HG03342 (cell line): Measurements from ENCODE around the gene ASB2.

Experiments used
- ATAC-seq: cut with Tn5 transposase; IDR thresholded peaks from one replicate; pipeline ENCODE4 v1.9.1; 2021; ENCODE audit warnings: mild to moderate bottlenecking, moderate library complexity; ENCODE audit not compliant: unreplicated experiment

Gene ASB2

DNA sequence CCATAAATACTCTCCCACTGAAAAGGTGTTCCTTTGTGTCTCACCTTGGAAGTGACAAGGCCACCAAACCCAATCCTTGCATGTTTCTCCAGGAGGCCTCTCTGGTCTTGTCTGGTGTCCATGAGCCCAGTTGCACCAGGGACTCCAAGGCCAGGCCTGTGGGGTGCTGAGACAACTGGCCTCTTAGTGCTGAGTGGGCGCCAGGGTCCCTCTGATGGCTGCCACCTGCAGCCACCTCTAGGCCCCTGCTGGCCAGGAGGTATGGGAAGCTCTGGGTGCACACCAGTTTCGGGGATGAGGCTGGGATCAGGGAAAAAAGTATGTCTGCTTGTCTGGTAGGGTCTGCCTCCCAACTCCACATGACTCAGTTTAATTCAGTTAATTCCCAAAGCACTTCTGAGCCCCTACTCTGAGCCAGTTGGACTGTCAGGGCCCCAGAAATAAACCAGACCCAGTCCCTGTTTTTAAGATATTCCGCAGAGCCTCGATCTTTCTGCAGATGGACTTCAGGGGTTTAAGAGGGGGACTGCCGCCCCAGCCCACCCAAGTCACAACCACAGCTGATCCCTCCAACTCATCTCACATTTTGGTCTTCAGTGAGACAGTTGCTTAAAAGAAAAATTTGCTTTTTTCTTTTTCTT, 64.3 kb downstream of the ASB2 start:
- no peak for ATAC-seq

GRCh38 chr14:93909429-93910128, 66.8 kb downstream of the ASB2 start:
- ATAC-seq: no peak

GRCh38 chr14:93906341-93907329, 69.7 kb downstream of the ASB2 start:
- peak; percentile 82 for ATAC-seq

GRCh38 chr14:93905623-93906022, 70.7 kb downstream of the ASB2 start:
- no peak for ATAC-seq

- no peak for ATAC-seq
Measured at GRCh38 chr14:93903342-93904184, 72.8 kb downstream of the ASB2 start.

DNA sequence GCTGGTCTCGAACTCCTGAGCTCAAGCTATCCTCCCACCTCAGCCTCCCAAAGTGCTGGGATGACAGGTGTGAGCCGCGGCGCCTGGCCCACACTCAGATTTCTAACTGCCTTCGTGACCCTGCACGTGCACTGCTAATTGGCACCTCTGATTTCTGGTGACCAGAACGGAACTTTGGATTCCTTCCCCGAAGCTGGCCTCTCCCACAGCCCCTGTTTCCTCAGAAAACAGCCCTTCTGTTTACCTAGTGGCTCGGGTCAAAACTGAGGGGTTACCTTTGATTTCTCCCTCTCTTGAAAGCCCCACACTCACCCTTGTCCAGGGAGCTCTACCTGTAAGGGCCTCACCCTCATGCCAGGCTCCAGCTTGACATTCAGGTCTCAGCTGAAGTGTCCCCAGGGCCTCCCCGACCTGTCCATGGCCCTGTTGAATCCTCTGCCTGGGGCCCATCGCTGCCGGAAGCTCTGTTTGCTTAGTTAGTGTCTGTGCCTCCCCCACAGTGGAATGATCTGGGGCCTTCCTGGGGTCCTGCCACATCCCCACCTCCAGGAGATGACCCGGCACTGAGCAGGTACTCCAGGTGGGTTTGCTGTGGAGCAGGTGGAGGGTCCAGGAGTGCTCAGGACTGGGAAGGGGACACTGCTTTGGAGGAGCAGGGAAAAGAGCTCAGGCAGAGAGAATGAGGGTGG, 73.6 kb downstream of the ASB2 start:
- no peak for ATAC-seq

- no peak for ATAC-seq
Measured at GRCh38 chr14:93901813-93902212, 74.6 kb downstream of the ASB2 start.

DNA sequence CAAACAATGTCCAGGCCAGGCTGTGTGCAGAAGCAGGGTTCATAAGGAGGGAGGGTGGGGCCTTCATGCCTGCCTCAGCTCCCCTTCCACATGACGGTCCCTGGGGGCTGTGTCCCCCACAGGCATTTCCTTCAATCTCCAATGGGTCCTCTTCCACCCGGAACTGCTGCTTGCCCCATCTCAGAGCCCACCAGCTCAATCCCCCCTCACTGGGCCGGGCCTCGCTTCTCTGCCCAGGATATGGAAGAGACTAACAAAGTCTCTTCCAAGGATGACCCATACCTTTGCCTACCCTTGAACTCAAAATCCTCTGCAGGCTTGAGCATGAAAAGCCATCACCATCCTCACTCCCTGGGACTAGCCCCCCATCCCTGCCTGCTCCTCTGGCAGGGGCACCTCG, 77.6 kb downstream of the ASB2 start:
- ATAC-seq: no peak

- no peak for ATAC-seq
Measured at GRCh38 chr14:93898081-93898611, 78.2 kb downstream of the ASB2 start.

DNA sequence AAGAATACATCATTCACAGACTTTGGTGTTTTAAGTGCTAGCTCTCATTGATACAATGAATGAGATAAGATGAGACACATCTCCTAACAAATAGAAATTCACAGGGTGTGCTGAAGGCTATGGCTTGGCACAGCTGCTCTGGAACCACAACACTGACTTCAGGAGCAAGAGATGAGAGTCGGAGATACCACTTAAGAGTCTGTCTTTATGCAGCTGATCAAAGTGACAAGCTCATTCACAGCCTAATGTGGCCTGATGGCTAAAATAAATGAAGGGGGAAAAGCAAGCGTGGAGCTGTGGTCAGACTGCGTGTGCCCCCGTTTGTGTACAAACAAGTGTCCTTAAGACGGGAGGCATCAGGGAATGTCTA, 78.9 kb downstream of the ASB2 start:
- ATAC-seq: no peak

- ATAC-seq: no peak
Measured at GRCh38 chr14:93895023-93895604, 81.3 kb downstream of the ASB2 start.

DNA sequence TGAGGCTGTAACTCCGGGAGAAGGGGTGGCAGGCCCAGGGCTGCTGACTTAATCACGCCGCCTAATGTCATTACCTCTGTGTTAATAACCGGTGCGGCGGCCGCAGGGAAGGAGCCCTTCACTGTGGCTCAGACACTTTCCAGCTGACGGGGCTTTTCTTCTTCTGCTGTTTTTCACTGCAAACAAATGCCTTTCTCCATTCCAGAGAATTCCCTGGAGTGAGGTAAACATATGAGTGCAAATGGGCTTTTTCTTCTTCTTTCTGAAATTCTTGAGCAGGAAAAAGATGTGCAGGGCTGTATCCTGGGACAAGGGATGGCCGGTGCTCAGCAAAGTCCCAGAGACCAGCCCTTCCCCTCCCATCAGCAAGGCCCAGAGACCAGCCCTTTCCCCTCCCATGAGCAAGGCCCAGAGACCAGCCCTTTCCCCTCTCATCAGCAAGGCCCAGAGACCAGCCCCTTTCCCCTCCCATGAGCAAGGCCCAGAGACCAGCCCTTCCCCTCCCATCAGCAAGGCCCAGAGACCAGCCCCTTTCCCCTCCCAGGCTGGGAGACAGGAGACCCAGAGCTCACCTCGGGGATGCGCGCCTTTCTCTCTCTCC, 82.6 kb downstream of the ASB2 start:
- no peak for ATAC-seq

DNA sequence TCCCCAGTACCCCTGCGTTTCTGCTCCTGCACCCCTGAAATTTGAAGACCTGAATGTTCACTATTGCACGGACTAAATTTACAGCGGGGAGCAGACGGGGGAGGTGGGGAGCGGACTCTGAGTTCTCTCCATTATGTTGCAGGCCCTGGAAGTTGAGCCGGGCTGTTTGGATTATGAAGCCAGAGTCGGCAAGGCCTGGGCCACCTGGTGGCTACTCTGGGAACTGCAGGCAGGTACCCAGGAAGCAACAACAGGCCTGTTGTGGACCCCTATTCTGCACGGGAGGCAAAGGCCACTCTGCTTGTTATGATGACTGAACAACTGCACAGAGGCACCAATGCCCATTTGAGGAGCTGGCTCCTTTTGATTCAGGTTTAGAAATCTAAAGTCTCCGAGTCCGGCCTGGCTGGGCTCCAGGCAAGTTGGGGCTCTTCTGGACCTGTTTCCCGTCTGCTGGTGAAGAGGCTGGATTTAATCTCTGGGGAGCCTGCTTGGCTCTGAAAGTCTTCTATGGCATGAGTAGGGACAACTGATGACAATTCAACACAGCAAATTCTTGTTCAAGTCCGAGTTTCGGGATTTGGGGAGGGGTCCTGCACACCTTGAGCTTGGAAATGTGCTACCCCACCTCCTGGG, 83.3 kb downstream of the ASB2 start:
- no peak for ATAC-seq

DNA sequence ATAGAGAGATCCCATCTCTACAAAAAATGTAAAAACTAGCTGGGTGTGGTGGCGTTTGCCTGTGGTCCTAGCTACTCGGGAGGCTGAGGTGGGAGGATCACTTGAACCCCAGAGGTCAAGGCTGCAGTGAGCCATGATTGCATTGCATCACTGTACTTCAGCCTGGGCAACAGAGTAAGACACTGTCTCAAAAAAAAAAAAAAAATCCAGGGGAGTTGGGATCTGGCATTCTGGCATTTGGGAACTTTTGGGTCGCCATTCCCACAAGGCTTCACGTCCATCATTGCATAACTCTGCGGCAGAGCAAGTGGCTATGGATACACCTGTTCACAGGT, 83.9 kb downstream of the ASB2 start:
- no peak for ATAC-seq

GRCh38 chr14:93891756-93892504, 84.4 kb downstream of the ASB2 start:
- ATAC-seq: no peak

GRCh38 chr14:93889739-93890483, 86.5 kb downstream of the ASB2 start:
- ATAC-seq: no peak

GRCh38 chr14:93888995-93889394, 87.4 kb downstream of the ASB2 start:
- no peak for ATAC-seq
